Kidney (tissue), 14 donors: ENCODE data around the gene AMTN. TPM values are rescaled to one million over a fixed set of nuclear protein-coding genes. Genes with fewer than 3 reads are reported as not detected.
"Not testable (repeated sequence)": the region's sequence is repeated elsewhere in the genome, so short reads cannot be mapped to it uniquely, and the experiment has no call there.

ENCODE experiments used
- DNase-seq, 5 donors: peaks; one replicate each; pipeline ENCODE4 v3.0.0-alpha.2; 2013 to 2020
- FAIRE-seq: peaks from 2 replicates; lab custom pipeline; 2012; peaks lifted over from hg19 to GRCh38; lab: Jason Lieb, UNC
- H3K27ac ChIP-seq, 2 donors: one replicate each; pipeline ENCODE4 v1.7.0; 2013; ENCODE audit warnings: low read depth in 2 of 2, low read length in 2 of 2, inconsistent platforms in 1 of 2
- H3K27me3 ChIP-seq: one replicate; pipeline ENCODE4 v1.7.1; 2013; ENCODE audit warnings: low read length, inconsistent platforms; ENCODE audit not compliant: control insufficient read depth, insufficient read depth
- H3K36me3 ChIP-seq, 3 donors: one replicate each; pipeline versions ENCODE4 v1.7.0 to v1.7.1; 2013; ENCODE audit warnings: low read length in 3 of 3, control low read depth in 1 of 3, inconsistent platforms in 1 of 3; ENCODE audit not compliant: insufficient read depth in 3 of 3, control insufficient read depth in 2 of 3
- H3K4me1 ChIP-seq, 3 donors: one replicate each; pipeline versions ENCODE4 v1.7.0 to v1.7.1; 2013; ENCODE audit warnings: low read length in 3 of 3, inconsistent platforms in 1 of 3, low read depth in 1 of 3; ENCODE audit not compliant: control insufficient read depth in 2 of 3, insufficient read depth in 2 of 3
- H3K4me3 ChIP-seq, 3 donors: one replicate each; pipeline versions ENCODE4 v1.7.0 to v1.8.1; 2013; ENCODE audit warnings: low read length in 3 of 3, control low read depth in 1 of 3, inconsistent platforms in 1 of 3
- H3K9ac ChIP-seq, 3 donors: one replicate each; pipeline versions ENCODE4 v1.7.0 to v1.7.1; 2013; ENCODE audit warnings: low read length in 3 of 3, control low read depth in 1 of 3, inconsistent platforms in 1 of 3
- H3K9me3 ChIP-seq, 3 donors: one replicate each; pipeline versions ENCODE4 v1.7.0 to v1.7.1; 2013; ENCODE audit warnings: low read length in 3 of 3, control low read depth in 1 of 3, inconsistent platforms in 1 of 3; ENCODE audit not compliant: control insufficient read depth in 2 of 3, insufficient read depth in 1 of 3
- intact Hi-C: fragments of 100-400 bp; cut with DNase I; formaldehyde crosslinking; loops from one replicate; pipeline ENCODE4 v1.11.1; 2022
- polyA plus RNA-seq: library from polyadenylated mRNA; stranded (reverse); fragments of 350-450 nt; fragmentation: Illumina TruSeq; extraction: RNeasy Lipid Tissue Mini Kit (QIAGEN cat#74804); gene quantifications from one replicate; pipeline ENCODE4 v1.2.3, GENCODE V29; 2014; ENCODE audit warnings: low read depth, low replicate concordance; ENCODE audit not compliant: insufficient read depth
- total RNA-seq: library from RNA; stranded (reverse); fragmentation: NEBNext Ultra II Directional; extraction: Animal tissue kit (Norgen Biotek cat#: 25700); gene quantifications from one replicate; pipeline ENCODE4 v1.2.1, GENCODE V29; 2021
- TF ChIP-seq, protein P1 (sequence below): IDR thresholded peaks from 3 replicates; pipeline ENCODE4 v1.5.1; 2012; ENCODE audit warnings: mild to moderate bottlenecking, moderate library complexity, borderline replicate concordance; ENCODE audit not compliant: insufficient read depth; ENCODE audit errors: extremely low read depth
- donor health status: control.
- donor health status: control.
- donor health status: control.
- donor health status: control.
- donor health status: control.
- donor health status: DM: yes; HTN: yes; CAD: no.
- donor health status: Normal renal cell carcinoma (clear cell type).

The AMTN gene
- total and polyA plus RNA-seq, 2 donors from 2014 or later: not detected

DNA sequence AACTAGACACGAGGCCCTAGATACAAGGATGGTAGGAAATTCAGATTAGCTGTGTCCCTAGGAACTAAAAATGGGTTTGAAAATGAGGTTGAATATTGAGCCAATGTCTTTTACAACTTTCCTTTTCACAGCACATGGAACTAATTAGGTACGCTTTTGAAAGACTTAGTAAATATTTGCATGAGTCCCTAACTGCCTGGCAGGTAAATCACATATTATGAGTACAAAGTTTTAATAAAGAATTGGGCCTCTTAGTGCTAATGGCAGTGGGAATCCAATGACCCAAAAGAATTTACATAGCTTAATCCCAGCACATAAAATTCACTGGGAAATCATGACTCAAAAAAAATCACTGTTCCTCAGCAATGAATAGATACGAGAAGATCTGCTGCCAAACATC is 29.6 kb upstream of the AMTN start:
- TF ChIP-seq, protein P1, sequence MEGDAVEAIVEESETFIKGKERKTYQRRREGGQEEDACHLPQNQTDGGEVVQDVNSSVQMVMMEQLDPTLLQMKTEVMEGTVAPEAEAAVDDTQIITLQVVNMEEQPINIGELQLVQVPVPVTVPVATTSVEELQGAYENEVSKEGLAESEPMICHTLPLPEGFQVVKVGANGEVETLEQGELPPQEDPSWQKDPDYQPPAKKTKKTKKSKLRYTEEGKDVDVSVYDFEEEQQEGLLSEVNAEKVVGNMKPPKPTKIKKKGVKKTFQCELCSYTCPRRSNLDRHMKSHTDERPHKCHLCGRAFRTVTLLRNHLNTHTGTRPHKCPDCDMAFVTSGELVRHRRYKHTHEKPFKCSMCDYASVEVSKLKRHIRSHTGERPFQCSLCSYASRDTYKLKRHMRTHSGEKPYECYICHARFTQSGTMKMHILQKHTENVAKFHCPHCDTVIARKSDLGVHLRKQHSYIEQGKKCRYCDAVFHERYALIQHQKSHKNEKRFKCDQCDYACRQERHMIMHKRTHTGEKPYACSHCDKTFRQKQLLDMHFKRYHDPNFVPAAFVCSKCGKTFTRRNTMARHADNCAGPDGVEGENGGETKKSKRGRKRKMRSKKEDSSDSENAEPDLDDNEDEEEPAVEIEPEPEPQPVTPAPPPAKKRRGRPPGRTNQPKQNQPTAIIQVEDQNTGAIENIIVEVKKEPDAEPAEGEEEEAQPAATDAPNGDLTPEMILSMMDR: no peak
- Histone ChIP-seq H3K4me1 (no peaks in the 10 kb centered on the region), H3K27me3 (no peaks in the 10 kb centered on the region), H3K9ac (no peak overlapping the region), H3K36me3 (no peaks in the 10 kb centered on the region), H3K4me3 (no peak overlapping the region), H3K27ac (no peak overlapping the region), H3K9me3 (no peaks in the 10 kb centered on the region)
- no peak for DNase-seq
- no peak for FAIRE-seq
- intact Hi-C loops: no loop called here

DNA sequence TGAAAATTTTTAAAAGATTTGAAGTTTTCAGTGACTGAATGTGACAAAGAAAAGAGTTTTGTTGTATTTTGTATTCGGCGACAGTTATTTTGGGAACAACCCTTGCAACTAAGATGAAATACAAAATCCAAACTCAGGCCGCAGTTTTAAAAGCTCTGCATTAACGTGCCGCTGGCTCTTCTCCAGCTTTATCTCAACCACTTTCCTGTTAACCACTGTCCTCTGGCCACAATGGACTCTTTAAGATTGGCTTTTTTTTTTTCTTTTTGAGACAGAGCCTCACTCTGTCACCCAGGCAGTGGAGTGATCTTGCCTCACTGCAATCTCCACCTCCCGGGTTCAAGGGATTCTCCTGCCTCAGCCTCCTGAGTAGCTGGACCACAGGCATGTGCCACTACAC is 22.1 kb upstream of the AMTN start:
- Histone ChIP-seq H3K36me3 (no peaks in the 10 kb centered on the region), H3K27ac (no peak overlapping the region), H3K27me3 (no peaks in the 10 kb centered on the region), H3K9me3 (no peaks in the 10 kb centered on the region), H3K4me3 (no peak overlapping the region), H3K9ac (no peak overlapping the region), H3K4me1 (no peaks in the 10 kb centered on the region)
- intact Hi-C loops: no loop called here
- TF ChIP-seq, protein P1: no peak
- FAIRE-seq (no peak), DNase-seq (no peak)

DNA sequence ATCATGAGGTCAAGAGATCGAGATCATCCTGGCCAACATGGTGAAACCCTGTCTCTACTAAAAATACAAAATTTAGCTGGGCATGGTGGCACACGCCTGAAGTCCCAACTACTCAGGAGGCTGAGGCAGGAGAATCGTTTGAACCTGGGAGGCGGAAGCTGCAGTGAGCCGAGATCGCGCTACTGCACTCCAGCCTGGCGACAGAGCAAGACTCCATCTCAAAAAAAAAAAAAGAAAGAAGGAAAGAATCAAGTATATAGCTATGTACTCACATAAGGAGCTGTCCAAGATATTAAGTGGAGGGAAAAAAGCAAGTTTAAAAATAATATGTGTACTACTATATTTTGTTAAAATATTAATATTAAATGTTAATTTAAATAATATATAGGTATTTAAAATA is 16.5 kb upstream of the AMTN start:
- H3K9me3 ChIP-seq, H3K36me3 ChIP-seq, H3K9ac ChIP-seq, DNase-seq, H3K27ac ChIP-seq, intact Hi-C loops, H3K4me3 ChIP-seq, H3K27me3 ChIP-seq, FAIRE-seq, H3K4me1 ChIP-seq: not testable (repeated sequence)

DNA sequence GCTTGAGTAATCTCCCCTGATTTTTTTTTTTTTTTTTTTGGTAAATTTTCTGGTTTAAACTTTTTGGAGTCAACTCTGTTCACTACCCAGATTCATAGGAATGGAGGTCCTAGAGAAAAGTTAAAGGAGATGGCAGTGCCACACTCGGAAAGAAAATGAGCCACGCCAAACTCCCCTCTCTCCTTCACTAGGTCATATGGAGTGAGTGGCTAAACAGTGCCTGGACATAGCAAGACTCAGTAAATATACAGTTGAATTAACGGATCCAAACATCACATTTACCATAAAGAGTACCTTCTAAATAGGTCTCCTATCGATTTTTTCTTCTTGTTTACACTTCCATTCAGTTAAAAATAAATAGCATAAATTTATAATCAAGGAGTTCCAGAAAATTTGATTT is 13.6 kb upstream of the AMTN start:
- no peak overlapping the region for H3K9ac ChIP-seq
- H3K36me3 ChIP-seq: no peaks in the 10 kb centered on the region
- no peak overlapping the region for H3K4me3 ChIP-seq
- H3K27me3 ChIP-seq: no peaks in the 10 kb centered on the region
- FAIRE-seq (no peak), DNase-seq (no peak)
- H3K4me1 ChIP-seq: no peaks in the 10 kb centered on the region
- H3K9me3 ChIP-seq: no peaks in the 10 kb centered on the region
- intact Hi-C loops: no loop called here
- TF ChIP-seq, protein P1: no peak
- H3K27ac ChIP-seq: no peak overlapping the region
